AG09309 (cell line): Measurements from ENCODE around the gene TAOK3.

Source experiments
- DNase-seq: peaks from one replicate; pipeline ENCODE4 v3.0.0-alpha.2; 2010; ENCODE audit warnings: low read depth
- H3K4me3 ChIP-seq: 2 replicates; pipeline ENCODE4 v1.5.1; 2011; ENCODE audit warnings: mild to moderate bottlenecking, low read depth, low read length, moderate library complexity; ENCODE audit not compliant: control insufficient read depth
- TF ChIP-seq, protein P1 (sequence below): IDR thresholded peaks from 2 replicates; pipeline ENCODE4 v1.5.1; 2011; ENCODE audit warnings: mild to moderate bottlenecking, low read depth, low read length, inconsistent platforms; ENCODE audit not compliant: insufficient read depth, control insufficient read depth; ENCODE audit errors: missing control alignments

The TAOK3 gene

DNA sequence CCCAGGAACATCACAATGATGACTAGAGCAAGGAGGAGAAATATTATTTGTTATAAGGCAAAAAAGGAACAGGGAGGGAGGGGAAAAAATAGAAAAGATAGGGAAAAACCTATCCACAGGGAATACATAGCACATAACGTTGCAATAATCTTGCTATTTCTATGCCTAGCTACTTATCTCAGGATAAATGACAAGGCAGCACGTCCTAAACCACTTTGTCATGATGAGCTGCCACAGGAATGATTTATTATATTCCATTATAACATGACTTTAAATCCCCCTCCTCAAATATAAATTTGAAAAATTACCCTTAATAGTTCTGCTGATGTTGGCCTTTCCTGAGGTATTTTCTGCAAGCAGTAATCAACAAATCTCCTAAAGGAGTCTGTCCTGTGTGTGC, 160.1 kb downstream of the TAOK3 start:
- no peak for DNase-seq
- TF ChIP-seq, protein P1, sequence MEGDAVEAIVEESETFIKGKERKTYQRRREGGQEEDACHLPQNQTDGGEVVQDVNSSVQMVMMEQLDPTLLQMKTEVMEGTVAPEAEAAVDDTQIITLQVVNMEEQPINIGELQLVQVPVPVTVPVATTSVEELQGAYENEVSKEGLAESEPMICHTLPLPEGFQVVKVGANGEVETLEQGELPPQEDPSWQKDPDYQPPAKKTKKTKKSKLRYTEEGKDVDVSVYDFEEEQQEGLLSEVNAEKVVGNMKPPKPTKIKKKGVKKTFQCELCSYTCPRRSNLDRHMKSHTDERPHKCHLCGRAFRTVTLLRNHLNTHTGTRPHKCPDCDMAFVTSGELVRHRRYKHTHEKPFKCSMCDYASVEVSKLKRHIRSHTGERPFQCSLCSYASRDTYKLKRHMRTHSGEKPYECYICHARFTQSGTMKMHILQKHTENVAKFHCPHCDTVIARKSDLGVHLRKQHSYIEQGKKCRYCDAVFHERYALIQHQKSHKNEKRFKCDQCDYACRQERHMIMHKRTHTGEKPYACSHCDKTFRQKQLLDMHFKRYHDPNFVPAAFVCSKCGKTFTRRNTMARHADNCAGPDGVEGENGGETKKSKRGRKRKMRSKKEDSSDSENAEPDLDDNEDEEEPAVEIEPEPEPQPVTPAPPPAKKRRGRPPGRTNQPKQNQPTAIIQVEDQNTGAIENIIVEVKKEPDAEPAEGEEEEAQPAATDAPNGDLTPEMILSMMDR, result no peak
- H3K4me3 ChIP-seq, result no peak overlapping the region

DNA sequence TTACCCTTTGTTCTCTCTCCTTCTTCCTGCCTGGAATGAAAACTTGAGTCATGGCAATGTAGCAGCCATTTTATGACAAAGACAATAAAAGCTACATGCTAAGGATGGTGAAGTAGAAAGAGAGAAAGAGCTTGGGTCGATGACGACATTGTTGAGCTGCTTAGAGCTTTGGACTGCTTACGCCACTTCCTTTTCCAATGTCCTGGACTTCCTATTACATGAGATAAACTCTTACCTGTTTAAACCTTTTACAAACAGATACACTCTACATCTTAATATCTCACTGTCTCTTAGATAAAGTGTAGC, 166.6 kb downstream of the TAOK3 start:
- TF ChIP-seq, protein P1, result no peak
- no peak overlapping the region for H3K4me3 ChIP-seq
- no peak for DNase-seq

DNA sequence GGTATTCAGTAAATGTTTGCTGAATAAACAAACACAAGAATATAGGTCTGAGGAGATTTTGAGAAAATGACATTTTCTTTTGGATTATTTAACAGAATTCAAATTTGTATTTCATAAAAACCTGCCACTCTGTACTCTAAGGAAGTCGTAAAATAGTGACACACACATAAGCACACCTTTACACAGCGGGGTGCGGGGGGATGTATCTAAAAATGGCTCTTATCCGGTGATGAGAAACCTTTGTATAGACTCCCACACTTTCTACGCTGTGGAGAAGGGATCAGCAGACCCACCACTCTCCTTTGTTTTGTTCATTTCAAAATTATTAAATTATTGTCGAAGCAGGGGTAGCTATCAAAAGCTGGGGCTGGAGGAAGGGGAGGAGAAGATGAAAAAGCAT, 178.7 kb downstream of the TAOK3 start:
- TF ChIP-seq, protein P1, result no peak
- no peak overlapping the region for H3K4me3 ChIP-seq
- no peak for DNase-seq

DNA sequence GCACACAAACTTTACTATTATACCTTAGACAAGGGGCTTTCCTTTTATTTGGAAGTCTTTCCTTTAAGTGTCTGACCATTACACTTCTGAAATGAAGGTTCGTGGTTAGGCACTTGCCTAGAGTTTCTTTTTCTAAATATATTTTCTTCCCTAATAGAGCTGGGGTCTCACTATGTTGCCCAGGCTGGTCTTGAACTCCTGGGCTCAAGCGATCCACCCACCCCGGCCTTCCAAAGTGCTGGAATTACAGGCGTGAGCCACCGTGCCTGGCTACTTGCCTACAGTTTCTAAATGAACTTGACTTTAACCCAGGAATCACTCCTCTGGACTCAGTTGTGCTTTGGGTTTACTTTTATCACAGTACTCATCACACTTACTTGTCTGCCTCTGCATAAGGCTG, 179.2 kb downstream of the TAOK3 start:
- no peak overlapping the region for H3K4me3 ChIP-seq
- TF ChIP-seq, protein P1, result no peak
- DNase-seq, result no peak

DNA sequence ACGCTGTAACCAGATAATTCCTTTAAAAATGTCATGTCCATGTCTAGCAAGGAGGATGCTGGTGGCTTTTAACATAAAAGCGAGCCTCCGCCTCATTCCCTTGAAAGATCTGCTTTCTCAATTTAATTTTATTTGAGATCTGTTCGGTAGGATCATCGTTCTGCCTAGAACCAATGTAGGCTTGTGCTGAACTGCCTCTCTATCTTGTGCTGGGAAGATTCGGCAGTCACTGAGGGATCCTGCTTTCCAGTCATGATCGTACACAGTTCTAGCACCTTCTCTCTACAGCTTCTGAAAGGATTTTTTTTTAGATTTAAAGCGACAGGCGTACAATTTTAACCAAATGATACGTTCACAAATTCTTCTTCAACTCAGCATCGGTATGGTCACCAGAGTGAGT, 182.4 kb downstream of the TAOK3 start:
- H3K4me3 ChIP-seq, result peak overlapping the region; percentile 23
- DNase-seq, result no peak
- TF ChIP-seq, protein P1, result no peak

DNA sequence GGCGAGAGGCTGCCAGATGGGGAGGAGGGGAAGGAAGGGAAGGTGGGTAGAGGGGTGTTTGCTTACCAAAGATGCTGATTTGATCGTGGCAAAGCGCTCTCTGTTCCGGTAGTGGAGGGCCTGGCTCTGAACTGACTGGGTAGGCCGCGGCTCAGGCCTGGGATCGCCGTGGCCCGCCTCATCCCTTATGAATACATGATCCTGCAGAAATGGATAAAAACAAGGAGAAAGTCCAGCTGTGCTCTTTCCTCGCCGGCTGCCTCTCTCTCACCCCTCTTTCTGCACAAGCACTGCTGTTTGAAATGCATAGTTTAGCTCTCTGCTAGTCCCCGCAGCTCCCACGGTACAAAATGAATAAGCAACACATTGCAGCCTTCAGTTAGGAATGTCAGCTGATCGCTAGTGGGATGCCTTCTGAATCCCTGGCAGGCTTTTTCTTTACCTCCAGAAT, 182.9 kb downstream of the TAOK3 start:
- DNase-seq, result no peak
- TF ChIP-seq, protein P1, result no peak
- peak overlapping the region; percentile 46 for H3K4me3 ChIP-seq
